Gastrocnemius medialis (tissue), 4 donors: ENCODE results near the gene IARS1. TPM values are rescaled to one million over a fixed set of nuclear protein-coding genes. Genes with fewer than 3 reads are reported as not detected.

Experiments used
- ATAC-seq, 2 donors: fragments of 150-250 bp; one replicate each; pipeline ENCODE4 v1.9.1; 2016
- DNase-seq, 2 donors: peaks; one replicate each; pipeline ENCODE4 v3.0.0-alpha.2; 2019
- H3K27ac ChIP-seq, 4 donors: fragments of 200-600 bp; sonication (generic); 1 replicate in 1 of 4; 2 replicates in 3 of 4; pipeline ENCODE4 v1.5.1; 2016 to 2018; ENCODE audit warnings: mild to moderate bottlenecking in 2 of 4, moderate library complexity in 1 of 4
- H3K27me3 ChIP-seq, 3 donors: fragments of 200-600 bp; sonication (generic) in 2 of 3; 1 replicate in 1 of 3; 2 replicates in 2 of 3; pipeline versions ENCODE4 v1.5.1 to v1.6.0; 2016 to 2019; ENCODE audit warnings: mild to moderate bottlenecking in 1 of 3, moderate library complexity in 1 of 3
- H3K36me3 ChIP-seq, 2 donors: fragments of 200-600 bp; sonication (generic) in 1 of 2; one replicate each; pipeline ENCODE4 v1.5.1; 2017 to 2018
- H3K4me1 ChIP-seq, 2 donors: fragments of 200-600 bp; sonication (generic) in 1 of 2; one replicate each; pipeline ENCODE4 v1.5.1; 2016 to 2017; ENCODE audit warnings: mild to moderate bottlenecking in 2 of 2
- H3K4me3 ChIP-seq, 4 donors: fragments of 200-600 bp; sonication (generic) in 3 of 4; 1 replicate in 1 of 4; 2 replicates in 3 of 4; pipeline ENCODE4 v1.5.1; 2016 to 2019; ENCODE audit warnings: mild to moderate bottlenecking in 2 of 4
- H3K9me3 ChIP-seq, 3 donors: fragments of 200-600 bp; sonication (generic) in 2 of 3; 1 replicate in 1 of 3; 2 replicates in 2 of 3; pipeline ENCODE4 v1.5.1; 2016 to 2019
- POLR2A ChIP-seq, 2 donors: fragments of 450-650 bp; IDR thresholded peaks; one replicate each; pipeline ENCODE4 v1.6.1; 2017; ENCODE audit warnings: antibody characterized with exemption in 2 of 2, mild to moderate bottlenecking in 2 of 2, moderate library complexity in 2 of 2
- in situ Hi-C, 4 donors: fragments of 200-750 bp; cut with MboI; loops; one replicate each; pipeline versions ENCODE4 v1.15.0 to v1.8.0; 2017; ENCODE audit warnings: low sequenced_read_pairs in 4 of 4
- intact Hi-C: fragments of 100-400 bp; cut with DNase I; formaldehyde crosslinking; loops from one replicate; pipeline ENCODE4 v1.15.1; 2023; ENCODE audit warnings: low total_unique reads
- microRNA-seq, 2 donors: library from miRNA; unstranded; fragments of <30 nt; microRNA quantifications; one replicate each; pipeline ENCODE4, GENCODE V29; 2016; ENCODE audit warnings: borderline replicate concordance in 2 of 2
- total RNA-seq, 4 donors: library from RNA; depleted of rRNA; stranded (reverse); fragments of >200 nt; gene quantifications; one replicate each; pipeline versions ENCODE4 v1.1.0 to v1.2.3, GENCODE V29; 2016
- TF ChIP-seq, protein P1 (sequence below), 5 experiments: fragments of 450-650 bp in 3 of 5; fragments of 200-600 bp in 2 of 5; sonication (generic) in 2 of 5; IDR thresholded peaks in 4 of 5; conservative IDR thresholded peaks in 1 of 5; 1 replicate in 4 of 5; 2 replicates in 1 of 5; pipeline ENCODE4 v1.5.1; 2016 to 2019; ENCODE audit warnings: antibody characterized with exemption in 5 of 5, mild to moderate bottlenecking in 3 of 5, moderate library complexity in 3 of 5

Gene IARS1
- total RNA-seq, 4 donors from 2014 or later: 87.0 to 111 (median 100) TPM

DNA sequence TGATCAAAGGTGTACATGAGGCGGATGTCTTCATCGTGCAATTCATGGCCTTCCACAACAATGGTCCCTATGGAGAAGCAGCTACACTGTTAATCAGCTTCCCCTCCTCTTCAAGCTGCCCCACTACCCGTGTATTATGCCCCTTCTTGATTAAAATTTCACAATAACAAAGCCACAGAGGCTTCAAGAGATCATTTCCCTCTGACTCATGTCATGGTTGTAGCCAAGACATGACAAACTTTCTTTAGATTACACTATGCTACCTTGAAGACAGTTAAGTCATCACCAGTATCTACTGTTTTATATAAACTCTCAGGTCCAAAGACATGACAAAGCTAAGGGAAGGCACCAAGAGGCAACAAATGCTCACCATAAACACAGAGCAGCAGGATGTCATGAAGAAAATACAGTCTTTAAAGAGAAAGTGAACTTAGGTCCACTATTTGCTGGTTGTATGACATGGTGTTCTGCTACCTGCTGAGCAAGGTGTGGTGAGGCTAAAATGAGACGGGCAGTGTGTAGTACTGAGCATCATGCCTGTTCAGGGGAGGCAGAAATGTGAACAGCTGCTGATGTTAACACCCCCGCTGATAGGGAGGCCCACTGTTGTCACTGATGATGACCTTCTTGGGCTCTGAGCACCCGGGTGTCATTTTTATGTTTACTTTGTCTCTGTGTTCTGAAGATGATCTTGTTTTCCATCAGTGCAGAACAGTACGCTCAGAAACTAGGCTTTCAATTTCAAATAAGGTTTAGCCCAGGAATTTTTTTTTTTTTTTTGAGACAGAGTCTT, 48.3 kb downstream of the IARS1 start:
- ATAC-seq (no peak), DNase-seq (no peak)
- Histone ChIP-seq H3K4me1 (no peaks in the 10 kb centered on the region), H3K27me3 (no peaks in the 10 kb centered on the region), H3K9me3 (no peaks in the 10 kb centered on the region), H3K36me3 (peaks cover 9 to 99% of the 10 kb centered on the region in 2 donors), H3K4me3 (no peak overlapping the region), H3K27ac (no peak overlapping the region)
- intact Hi-C loops: no loop called here
- in situ Hi-C loops: no loop called here
- TF ChIP-seq, protein P1, sequence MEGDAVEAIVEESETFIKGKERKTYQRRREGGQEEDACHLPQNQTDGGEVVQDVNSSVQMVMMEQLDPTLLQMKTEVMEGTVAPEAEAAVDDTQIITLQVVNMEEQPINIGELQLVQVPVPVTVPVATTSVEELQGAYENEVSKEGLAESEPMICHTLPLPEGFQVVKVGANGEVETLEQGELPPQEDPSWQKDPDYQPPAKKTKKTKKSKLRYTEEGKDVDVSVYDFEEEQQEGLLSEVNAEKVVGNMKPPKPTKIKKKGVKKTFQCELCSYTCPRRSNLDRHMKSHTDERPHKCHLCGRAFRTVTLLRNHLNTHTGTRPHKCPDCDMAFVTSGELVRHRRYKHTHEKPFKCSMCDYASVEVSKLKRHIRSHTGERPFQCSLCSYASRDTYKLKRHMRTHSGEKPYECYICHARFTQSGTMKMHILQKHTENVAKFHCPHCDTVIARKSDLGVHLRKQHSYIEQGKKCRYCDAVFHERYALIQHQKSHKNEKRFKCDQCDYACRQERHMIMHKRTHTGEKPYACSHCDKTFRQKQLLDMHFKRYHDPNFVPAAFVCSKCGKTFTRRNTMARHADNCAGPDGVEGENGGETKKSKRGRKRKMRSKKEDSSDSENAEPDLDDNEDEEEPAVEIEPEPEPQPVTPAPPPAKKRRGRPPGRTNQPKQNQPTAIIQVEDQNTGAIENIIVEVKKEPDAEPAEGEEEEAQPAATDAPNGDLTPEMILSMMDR (IDR thresholded peaks at IDR 0.05 in 4 of 5, conservative IDR thresholded peaks at IDR 0.05 in 1 of 5): no peak
- TF ChIP-seq POLR2A (IDR thresholded peaks at IDR 0.05): no peak

Small RNA genes within 50 kb of the gene (microRNA-seq; reads per million reads assigned to microRNA genes)
- gene MIR3651: 0 reads per million in 2 donors

Other genes with a start within 250 kb of the IARS1 start
- 10 to 100 TPM; 26.6 to 28.0 (median 26.9) TPM for gene SPTLC1, start 178.3 kb downstream of the IARS1 start, total RNA-seq
- 10 to 100 TPM; 11.5 to 20.2 (median 14.0) TPM for gene NOL8, start 31.7 kb upstream of the IARS1 start, total RNA-seq
- 10 to 100 TPM in 1 of 4 donors, 1 to 10 TPM in 3; 1.8 to 11.5 (median 8.7) TPM for gene CENPP, start 32.3 kb upstream of the IARS1 start, total RNA-seq
- gene OGN, start 110.9 kb upstream of the IARS1 start, total RNA-seq: 1 to 10 TPM in 3 of 4 donors, not detected in 1; 1.1 to 3.1 (median 1.7) TPM
- 1 to 10 TPM; 1.2 to 4.0 (median 1.9) TPM for gene OMD, start 130.8 kb upstream of the IARS1 start, total RNA-seq
- gene ASPN, start 188.8 kb upstream of the IARS1 start, total RNA-seq: 1 to 10 TPM; 1.4 to 4.2 (median 3.1) TPM
- gene ECM2, start 242.3 kb upstream of the IARS1 start, total RNA-seq: 1 to 10 TPM; 1.5 to 9.7 (median 3.9) TPM